ENCODE data around the gene GP2.

The GP2 gene

DNA sequence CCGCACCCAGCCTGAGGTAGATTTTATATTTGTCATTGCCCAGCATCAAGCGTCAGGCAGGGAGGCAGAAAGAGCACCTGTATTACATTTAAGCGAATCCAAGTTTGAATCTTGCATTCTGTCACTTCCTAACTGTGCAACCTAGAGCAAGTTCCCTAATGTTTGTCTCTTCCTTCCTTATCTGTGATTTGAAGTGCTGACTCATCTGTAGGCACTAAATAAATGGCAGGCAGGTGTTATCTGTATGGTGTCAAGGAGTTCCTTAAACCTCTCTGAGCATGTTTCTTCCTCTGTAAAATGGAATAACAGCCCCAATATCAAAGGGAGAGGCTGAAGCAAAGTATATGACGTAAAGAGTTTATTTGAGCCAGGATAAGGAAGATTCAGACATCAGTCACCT is 24.3 kb downstream of the GP2 start:
- DNase-seq = no peak

DNA sequence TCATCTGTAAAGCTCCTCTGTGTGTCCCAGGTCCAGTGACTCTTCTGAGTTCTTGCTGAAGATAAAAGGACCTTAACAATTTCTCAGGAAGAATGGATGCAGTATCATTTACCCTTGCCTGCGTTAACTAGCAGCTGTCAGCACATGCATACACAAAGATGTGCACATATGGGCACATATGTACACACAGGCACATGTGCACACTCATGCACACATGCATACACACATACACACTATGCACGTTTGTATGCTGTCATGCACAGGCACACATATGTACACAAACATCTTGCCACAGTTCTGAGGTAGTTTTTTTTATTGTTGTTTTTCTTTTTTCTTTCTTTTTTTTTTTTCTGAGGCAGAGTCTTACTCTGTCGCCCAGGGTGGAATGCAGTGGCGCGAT is 24.9 kb downstream of the GP2 start:
- DNase-seq = no peak

DNA sequence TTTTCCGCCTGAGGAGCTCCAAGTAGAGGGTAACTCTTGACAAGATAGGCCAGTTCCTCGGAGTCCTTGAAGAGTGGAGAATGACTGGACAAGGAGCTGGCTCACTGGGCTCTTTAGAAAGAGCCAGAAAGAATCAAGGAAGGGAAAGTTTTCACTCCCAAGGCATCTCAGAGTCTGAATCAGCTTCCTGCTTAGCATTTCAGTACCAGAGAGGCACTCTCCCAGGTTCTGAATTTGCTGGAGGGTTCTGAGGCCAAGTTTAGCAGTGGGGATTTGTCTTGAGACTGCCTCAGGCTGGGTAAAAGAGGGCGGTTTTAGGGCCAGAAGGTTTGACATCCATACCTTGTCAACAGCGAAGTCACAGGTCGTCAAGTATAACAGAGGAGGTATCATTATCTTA is 25.5 kb downstream of the GP2 start:
- no peak for DNase-seq

DNA sequence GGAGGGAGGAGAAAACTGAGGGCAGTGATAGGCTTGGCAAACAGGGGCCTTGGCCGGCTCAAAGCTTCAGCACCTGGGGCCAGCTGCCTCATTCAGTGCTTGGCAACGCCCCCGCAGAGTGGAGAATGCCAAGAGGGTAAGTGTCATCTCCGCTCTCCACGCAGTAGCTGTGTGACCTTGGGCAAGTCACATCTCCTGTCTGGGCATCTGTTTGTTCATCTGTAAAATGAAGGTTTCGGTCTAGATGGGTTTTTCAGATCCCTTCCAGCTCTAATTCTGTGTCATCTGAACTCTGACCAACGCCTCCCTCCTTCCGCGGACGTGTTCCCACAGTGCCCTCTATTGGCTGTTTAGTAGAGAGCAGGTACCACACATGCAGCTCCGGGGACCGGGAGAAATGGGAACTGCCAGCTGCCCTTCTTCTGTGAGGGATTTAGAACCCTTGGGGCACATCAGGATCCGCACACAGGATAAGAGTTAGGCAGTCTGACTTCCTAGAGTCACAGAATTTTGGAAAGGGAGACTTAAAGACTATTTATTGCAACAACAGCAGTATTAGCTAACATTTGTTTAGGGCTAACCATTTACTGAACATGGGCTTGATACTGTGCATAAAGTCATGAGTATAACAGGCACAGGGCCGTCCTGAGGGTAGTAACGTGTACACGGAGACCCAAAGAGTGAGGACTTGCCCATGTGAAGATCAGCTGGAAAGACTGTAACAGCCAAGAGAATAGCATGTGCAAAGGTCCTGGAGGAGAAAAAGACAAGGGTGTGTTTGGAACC is 26.8 kb downstream of the GP2 start:
- DNase-seq = peak; percentile 88 to 90

DNA sequence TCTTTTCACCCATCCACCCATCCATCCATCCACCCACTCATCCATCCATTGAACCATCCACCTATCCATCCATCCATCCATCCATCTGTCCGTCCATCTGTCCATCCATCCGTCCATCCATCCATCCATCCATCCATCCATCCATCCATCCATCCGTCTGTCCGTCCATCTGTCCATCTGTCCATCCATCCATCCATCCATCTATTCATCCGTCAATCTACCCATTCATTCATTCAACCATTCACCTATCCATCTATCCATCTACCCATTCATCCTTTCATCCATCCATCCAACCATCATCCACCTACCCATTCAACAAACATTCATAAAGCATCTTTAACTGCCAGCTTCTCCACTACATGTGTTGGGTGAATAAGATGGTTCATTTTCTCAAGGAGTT is 28.9 kb downstream of the GP2 start:
- DNase-seq = no peak

DNA sequence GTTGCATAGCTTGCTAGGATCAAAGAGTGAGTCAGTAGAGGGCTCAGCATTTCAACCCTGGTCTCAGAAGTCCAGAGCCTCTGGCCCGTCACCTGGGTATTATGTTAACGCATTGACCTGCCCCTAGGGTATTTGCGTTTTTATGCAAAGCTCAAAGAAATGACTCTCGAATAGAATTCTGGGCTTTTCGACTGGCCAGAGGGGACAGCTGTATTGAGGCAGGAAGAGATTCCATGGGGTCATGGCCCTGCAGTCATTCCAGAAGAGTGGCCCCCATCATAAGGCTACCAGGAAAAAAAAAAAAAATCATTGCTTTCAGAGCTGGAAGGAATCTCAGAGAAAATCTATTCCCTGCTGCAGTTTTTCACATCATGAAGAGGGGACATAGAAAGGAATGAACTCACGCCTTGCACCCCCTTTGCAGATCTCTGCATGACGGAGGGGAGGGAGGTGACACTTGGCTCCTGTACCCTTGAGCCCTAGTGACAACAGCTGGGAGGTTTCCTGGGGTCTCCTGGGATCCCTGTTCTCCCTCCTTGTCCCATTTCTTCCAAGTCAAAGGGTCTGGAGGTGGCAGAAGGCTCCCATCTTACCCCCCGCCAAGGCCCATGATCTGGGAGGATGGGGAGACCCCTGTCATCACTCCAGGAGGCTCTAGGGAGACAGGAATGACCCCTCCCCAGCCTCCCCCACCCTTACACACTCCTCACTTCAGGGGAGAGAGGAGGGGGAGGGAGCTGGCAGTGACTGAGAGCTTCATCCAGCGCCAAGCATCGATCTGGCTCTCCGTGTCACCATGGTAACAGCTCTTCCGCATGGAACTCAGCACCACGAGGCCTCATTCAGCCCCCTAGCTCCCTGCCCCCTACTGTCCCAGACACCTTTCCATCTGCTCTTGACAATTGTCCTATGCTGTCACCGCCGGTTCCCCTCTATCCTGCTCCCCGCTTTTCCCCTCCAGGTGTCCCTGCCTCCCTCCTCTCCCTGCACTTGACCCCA is 35.8 kb downstream of the GP2 start:
- no peak for DNase-seq

DNA sequence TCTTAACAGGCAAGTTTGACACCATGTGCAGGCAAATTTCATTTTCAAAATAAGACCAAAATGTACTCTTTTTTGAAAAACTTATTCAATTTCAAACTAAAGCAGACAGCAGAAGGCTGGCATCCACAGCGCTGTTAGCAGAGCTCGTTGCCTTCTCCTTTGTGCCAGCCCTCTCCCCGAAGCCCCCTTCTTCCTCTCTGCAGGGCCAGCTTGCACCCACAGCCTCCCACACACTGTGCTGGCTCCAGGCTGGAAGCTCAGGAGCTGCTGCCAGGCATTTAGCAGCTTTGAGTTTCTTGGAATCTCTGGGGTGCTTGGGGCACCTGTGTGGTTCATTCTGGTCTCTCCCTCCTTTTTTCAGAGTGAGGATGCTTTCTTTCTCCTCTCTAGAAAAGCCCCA is 37.7 kb downstream of the GP2 start:
- DNase-seq = no peak

DNA sequence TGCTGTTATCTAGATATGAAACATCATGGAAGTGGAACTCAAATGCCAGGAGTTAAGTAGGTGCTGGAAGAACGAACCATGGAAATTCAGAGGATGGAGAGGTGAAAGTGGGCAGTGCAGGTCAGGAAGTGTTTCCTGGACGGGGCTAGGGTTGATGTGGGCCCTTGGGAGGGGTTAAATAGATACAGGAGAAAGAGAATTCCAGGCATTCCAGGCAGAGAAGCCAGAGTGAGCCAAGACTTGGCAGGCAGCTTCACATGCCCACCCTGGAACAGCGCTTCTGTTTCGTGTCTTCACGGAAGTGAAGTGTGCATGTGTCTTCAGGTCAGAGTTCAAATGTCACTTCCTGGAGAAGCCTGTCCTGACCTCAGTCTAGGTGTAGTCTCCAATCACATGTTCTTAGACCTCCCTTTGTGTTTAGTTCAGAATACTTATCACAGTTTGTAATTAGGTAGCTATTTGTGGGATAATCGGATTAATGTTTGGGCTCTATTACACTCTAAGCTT is 41.3 kb downstream of the GP2 start:
- no peak for DNase-seq

DNA sequence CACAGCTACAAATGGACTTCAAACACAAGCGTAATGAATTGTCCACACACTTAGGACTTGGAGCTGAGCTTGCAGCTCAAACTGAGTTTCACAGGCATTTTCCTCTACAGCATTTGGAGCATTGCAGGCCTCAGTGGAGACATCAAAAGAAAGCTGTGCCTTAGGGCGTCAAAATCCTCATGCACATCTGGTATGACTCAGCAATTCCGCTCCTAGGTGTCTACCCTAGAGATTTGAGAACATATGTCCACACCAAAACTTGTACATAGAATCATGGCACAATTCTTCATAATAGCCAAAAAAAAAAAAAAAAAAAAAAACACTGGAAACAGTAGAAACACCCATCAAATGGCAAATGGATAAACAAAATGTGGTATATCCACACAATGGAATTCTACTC is 47.1 kb downstream of the GP2 start:
- DNase-seq = no peak

DNA sequence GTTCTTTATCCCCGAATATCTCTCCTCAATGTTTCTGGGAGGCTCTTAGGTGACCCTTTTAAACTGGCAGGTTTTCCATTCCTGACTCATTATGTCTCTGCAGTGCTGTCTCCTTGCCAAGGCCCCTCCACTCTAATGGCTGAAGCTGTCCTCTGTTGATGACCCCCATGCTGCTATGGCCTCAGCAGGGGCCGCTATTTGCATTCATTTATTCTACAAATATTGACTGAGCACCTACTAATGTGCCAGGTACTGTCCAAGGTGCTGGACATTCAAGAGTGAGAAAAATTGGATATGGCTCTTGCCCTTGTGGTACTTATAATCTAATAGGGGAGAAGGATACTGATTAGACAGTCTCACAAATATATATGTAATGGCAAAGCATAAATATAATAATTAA is 55.4 kb downstream of the GP2 start:
- DNase-seq = no peak

DNA sequence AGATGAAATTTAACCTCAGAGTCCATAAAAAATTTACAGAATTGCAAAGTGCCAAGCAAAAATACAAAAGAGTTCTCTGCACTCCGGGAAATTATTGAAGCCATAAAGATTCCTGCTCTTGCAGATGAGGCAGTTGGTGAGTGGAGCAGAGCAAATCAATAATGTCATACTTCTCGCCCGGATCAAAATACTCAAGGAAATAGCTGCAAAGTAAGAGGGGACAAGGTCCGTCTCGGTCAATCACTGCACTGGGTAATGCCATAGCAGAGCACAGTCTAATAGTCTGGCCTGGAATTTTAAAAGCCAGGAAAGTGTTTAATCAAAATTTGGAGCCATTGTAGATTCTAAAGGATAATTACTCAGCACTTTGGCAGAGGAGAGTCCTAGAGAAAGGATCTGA is 58.9 kb downstream of the GP2 start:
- no peak for DNase-seq

DNA sequence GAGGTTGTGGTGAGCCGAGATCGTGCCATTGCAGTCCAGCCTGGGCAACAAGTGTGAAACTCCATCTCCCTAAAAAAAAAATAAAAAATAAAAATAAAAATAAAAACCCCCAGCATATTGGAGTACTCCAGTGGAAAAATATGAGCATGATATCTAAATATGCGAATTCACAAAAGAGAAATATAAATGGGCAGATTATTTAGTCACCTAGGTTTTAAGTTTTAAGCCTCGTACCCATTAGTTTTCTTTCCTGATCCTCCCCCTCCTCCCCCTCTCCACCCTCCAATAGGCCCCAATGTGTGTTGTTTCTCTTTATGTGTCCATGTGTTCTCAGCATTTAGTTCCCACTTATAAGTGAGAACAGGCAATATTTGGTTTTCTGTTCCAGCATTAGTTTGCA is 62.3 kb downstream of the GP2 start:
- DNase-seq = no peak

DNA sequence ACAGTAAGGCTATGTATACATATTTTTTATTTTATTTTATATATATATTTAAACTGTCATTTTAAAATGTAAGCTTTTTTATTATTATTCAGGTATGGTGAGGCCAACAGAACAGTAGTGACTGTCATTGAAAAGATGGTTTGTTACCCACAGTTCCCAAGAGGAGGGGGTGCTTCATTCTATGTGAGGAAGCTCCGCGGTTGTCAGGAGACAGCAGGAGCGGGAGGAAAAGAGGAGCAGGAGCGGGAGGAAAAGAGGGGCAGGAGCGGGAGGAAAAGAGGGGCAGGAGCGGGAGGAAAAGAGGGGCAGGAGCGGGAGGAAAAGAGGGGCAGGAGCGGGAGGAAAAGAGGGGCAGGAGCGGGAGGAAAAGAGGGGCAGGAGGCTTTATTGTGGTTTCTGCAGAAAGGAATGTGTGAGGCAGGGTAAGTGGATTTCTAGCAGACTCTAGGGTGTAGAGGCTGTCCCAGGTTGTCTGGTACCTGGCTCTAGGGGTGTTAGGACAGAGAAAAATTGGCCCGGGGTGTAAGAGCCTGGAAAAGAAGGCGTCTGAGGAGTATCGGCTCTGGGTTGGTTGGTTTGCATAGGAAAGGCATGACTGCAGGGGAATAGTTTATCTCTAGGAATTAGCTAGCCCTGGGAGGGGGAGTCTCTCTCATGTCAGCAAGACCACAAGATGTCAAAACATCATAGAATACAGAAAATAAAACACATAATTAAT is 64.0 kb downstream of the GP2 start:
- DNase-seq = no peak

DNA sequence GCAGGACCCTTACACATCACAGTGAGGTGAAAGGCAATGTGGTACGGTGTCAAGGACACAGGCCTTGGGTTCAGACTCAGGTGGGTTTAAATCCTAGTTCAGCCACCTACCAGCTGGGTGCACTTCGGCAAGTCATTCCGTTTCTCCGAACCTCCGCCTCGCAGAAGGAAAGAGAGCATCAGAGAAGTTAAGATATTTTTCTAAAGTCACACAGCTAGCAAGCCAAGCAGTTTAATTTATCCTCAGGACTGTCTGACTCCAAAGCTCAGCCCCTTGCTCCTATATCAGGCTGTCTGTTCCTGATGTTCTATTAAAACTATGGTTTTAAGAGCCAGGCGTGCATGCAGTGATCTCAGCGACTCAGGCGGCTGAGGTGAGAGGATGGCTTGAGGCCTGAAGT is 65.1 kb downstream of the GP2 start:
- DNase-seq = no peak

DNA sequence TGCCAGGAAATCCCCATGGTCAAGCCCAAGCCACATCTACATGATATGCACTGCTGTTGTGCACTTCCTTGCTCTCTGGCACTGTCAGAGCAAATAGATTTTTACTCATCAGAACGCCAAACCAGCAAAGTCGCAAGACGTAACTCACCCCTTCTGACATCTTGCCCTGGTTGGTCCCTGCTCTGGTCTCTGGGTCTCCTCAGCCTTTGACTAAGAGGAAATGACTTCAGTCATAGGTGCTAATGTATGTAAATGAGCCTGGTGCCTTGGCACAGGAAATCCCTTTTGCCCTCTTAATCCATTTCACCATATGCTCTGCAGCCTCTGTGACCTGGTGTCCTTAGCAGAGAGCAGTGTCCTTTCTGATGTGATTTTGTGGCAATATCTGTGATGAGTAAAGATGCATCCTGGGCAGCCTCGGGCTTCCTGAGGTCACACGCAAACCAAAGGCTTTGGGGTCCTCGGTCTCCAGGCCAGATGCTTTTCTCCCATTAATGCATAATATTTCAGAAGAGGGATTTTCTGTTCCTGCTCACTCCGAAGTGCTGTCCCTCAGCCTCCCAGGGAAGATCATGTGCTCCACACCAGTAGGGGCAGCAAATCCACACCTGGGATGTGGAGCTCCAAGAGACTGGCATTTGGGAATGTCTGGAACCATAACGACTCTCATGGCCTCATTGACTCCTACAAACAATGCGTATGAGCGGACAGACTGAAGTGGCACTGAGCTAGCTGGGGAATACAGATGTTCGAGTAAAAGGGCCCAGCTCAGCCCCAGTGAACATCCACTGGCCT is 66.9 kb downstream of the GP2 start:
- no peak for DNase-seq

Data from SHP77 (cell line).